ENCODE data around the gene PAFAH2. TPM values are rescaled to one million over a fixed set of nuclear protein-coding genes. Genes with fewer than 3 reads are reported as not detected.

Gene PAFAH2
- total RNA-seq, 4 donors from 2014 or later: 15.7 to 57.8 (median 48.4) TPM

- no peak overlapping the region for H3K4me3 ChIP-seq
- H3K9me3 ChIP-seq: no peaks in the 10 kb centered on the region
- no peak for DNase-seq
- TF ChIP-seq CTCF (IDR thresholded peaks at IDR 0.05) (no peak), POLR2A (IDR thresholded peaks at IDR 0.05) (no peak)
- H3K36me3 ChIP-seq: no peaks in the 10 kb centered on the region
- H3K27ac ChIP-seq: no peak overlapping the region
- H3K27me3 ChIP-seq: no peaks in the 10 kb centered on the region
- H3K4me1 ChIP-seq: peaks cover 2 to 19% (median 7%) of the 10 kb centered on the region in 4 donors
Measured at GRCh38 chr1:25999041-25999800, 1.4 kb upstream of the PAFAH2 start.

GRCh38 chr1:25996966-25997827 is 666 bp downstream of the PAFAH2 start:
- no peaks in the 10 kb centered on the region for H3K9me3 ChIP-seq
- H3K36me3 ChIP-seq: no peaks in the 10 kb centered on the region
- DNase-seq: peak in 2 of 3 donors; percentile 51 to 76
- H3K27ac ChIP-seq: peak overlapping the region; percentile 85 to 97 (median 87)
- TF ChIP-seq POLR2A (IDR thresholded peaks at IDR 0.05) (peak; percentile 50 to 70), CTCF (IDR thresholded peaks at IDR 0.05) (no peak)
- peaks cover 2 to 19% (median 7%) of the 10 kb centered on the region in 4 donors for H3K4me1 ChIP-seq
- peak overlapping the region; percentile 60 to 81 (median 64) for H3K4me3 ChIP-seq
- no peaks in the 10 kb centered on the region for H3K27me3 ChIP-seq

GRCh38 chr1:25994402-25995150 is 3.3 kb downstream of the PAFAH2 start:
- DNase-seq: no peak
- Histone ChIP-seq H3K27me3 (no peaks in the 10 kb centered on the region), H3K9me3 (no peaks in the 10 kb centered on the region), H3K36me3 (peaks cover 0 to 13% (median 0%) of the 10 kb centered on the region in 3 donors), H3K27ac (no peak overlapping the region), H3K4me3 (no peak overlapping the region), H3K4me1 (peaks cover 2 to 22% (median 7%) of the 10 kb centered on the region in 4 donors)
- no peak for TF ChIP-seq POLR2A (IDR thresholded peaks at IDR 0.05)
- no peak for TF ChIP-seq CTCF (IDR thresholded peaks at IDR 0.05)

- no peak for TF ChIP-seq POLR2A (IDR thresholded peaks at IDR 0.05)
- TF ChIP-seq CTCF (IDR thresholded peaks at IDR 0.05): no peak
- no peaks in the 10 kb centered on the region for H3K27me3 ChIP-seq
- no peak for DNase-seq
- H3K27ac ChIP-seq: no peak overlapping the region
- H3K4me1 ChIP-seq: peaks cover 2 to 18% (median 7%) of the 10 kb centered on the region in 4 donors
- H3K4me3 ChIP-seq: no peak overlapping the region
- H3K9me3 ChIP-seq: no peaks in the 10 kb centered on the region
- H3K36me3 ChIP-seq: peaks cover 0 to 21% (median 0%) of the 10 kb centered on the region in 3 donors
Measured at GRCh38 chr1:25993197-25993951, 4.5 kb downstream of the PAFAH2 start.

All from Peyer's patch (tissue), 4 donors.